Thoracic aorta (tissue), 2 donors: ENCODE results near the gene KLHDC10. TPM values are rescaled to one million over a fixed set of nuclear protein-coding genes. Genes with fewer than 3 reads are reported as not detected.

Experiments
- ATAC-seq: fragments of 150-250 bp; one replicate; pipeline ENCODE4 v1.8.0; 2017; ENCODE audit warnings: low read depth; ENCODE audit not compliant: insufficient number of reproducible peaks, low FRiP score
- DNase-seq: peaks from one replicate; pipeline ENCODE4 v3.0.0-alpha.2; 2020; ENCODE audit warnings: low spot score
- H3K27ac ChIP-seq, 2 donors: fragments of 200-600 bp; sonication (generic); 1 replicate in 1 of 2; 2 replicates in 1 of 2; pipeline ENCODE4 v1.5.1; 2016; ENCODE audit warnings: mild to moderate bottlenecking in 2 of 2, moderate library complexity in 2 of 2
- H3K27me3 ChIP-seq: fragments of 200-600 bp; sonication (generic); replicated peaks from 2 replicates; pipeline ENCODE4 v1.6.0; 2016; ENCODE audit warnings: mild to moderate bottlenecking; ENCODE audit not compliant: insufficient read depth
- H3K36me3 ChIP-seq: fragments of 200-600 bp; sonication (generic); one replicate; pipeline ENCODE4 v1.5.1; 2016
- H3K4me1 ChIP-seq, 2 donors: fragments of 200-600 bp; sonication (generic); 1 replicate in 1 of 2; 2 replicates in 1 of 2; pipeline versions ENCODE4 v1.5.1 to v1.6.0; 2016; ENCODE audit warnings: low read depth in 2 of 2, mild to moderate bottlenecking in 1 of 2; ENCODE audit not compliant: control insufficient read depth in 1 of 2
- H3K4me3 ChIP-seq: fragments of 200-600 bp; sonication (generic); 2 replicates; pipeline ENCODE4 v1.5.1; 2016; ENCODE audit warnings: mild to moderate bottlenecking
- H3K9me3 ChIP-seq: fragments of 200-600 bp; sonication (generic); 2 replicates; pipeline ENCODE4 v1.5.1; 2016
- total RNA-seq, 2 donors: library from RNA; depleted of rRNA; stranded (reverse); fragments of >200 nt; gene quantifications; one replicate each; pipeline versions ENCODE4 v1.1.0 to v1.2.3, GENCODE V29; 2016
- TF ChIP-seq, protein P1 (sequence below): fragments of 200-600 bp; sonication (generic); IDR thresholded peaks from one replicate; pipeline ENCODE4 v1.5.1; 2019; ENCODE audit warnings: antibody characterized with exemption

Gene KLHDC10
- total RNA-seq, 2 donors from 2014 or later: 24.3 to 26.7 TPM

DNA sequence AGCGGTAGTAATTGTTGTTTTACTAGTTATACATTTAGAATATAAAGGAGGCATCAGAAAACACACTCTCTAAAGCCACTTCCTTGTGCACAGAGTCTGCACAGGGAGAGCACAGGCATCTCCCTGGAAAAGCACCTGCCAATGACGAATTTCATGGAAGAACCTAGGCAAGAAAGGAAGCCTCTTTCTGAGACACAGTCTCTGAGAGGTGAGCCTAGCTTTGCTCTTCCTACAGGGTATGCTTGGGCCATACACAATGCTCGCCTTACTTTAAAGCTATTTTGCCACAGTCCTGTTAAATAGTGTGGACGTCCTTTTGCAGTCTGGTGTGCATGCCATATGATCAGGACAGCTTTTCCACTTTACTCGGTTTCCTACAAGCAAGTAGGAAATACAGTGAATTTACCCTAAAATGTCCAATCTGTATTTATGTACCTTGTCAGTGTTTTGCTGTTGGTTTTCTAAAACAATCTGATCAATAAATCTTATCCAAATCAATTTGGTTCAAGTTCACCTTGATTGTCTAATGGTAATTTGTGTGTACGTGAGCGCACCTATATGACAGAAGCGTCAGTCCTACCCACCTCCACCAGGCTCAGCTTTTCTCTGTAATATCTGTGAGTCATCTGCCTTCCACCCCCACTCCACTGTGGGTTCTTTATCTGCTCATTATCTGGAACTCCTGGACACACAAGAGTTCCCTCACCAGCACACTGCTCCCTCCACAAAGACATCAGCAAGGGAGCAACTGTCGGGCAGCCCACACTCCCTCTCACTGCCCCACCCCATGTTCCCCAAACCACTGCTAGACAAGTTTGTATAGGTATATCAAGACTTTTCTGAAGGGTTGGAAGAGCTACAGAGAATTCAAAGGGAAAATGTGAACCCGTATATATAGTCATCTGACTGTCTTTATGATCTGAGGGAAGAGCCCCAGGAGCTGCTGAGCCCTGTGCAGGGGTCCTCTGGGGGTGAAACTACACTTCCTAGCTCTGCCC lies 65.2 kb downstream of the KLHDC10 start:
- peaks cover 0 to 6% of the 10 kb centered on the region in 2 donors for H3K4me1 ChIP-seq
- H3K27me3 ChIP-seq: no peaks in the 10 kb centered on the region
- no peak overlapping the region for H3K27ac ChIP-seq
- H3K9me3 ChIP-seq: no peaks in the 10 kb centered on the region
- TF ChIP-seq, protein P1, sequence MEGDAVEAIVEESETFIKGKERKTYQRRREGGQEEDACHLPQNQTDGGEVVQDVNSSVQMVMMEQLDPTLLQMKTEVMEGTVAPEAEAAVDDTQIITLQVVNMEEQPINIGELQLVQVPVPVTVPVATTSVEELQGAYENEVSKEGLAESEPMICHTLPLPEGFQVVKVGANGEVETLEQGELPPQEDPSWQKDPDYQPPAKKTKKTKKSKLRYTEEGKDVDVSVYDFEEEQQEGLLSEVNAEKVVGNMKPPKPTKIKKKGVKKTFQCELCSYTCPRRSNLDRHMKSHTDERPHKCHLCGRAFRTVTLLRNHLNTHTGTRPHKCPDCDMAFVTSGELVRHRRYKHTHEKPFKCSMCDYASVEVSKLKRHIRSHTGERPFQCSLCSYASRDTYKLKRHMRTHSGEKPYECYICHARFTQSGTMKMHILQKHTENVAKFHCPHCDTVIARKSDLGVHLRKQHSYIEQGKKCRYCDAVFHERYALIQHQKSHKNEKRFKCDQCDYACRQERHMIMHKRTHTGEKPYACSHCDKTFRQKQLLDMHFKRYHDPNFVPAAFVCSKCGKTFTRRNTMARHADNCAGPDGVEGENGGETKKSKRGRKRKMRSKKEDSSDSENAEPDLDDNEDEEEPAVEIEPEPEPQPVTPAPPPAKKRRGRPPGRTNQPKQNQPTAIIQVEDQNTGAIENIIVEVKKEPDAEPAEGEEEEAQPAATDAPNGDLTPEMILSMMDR: no peak
- ATAC-seq (no peak), DNase-seq (no peak)
- H3K36me3 ChIP-seq: peaks cover 24% of the 10 kb centered on the region
- H3K4me3 ChIP-seq: no peak overlapping the region

DNA sequence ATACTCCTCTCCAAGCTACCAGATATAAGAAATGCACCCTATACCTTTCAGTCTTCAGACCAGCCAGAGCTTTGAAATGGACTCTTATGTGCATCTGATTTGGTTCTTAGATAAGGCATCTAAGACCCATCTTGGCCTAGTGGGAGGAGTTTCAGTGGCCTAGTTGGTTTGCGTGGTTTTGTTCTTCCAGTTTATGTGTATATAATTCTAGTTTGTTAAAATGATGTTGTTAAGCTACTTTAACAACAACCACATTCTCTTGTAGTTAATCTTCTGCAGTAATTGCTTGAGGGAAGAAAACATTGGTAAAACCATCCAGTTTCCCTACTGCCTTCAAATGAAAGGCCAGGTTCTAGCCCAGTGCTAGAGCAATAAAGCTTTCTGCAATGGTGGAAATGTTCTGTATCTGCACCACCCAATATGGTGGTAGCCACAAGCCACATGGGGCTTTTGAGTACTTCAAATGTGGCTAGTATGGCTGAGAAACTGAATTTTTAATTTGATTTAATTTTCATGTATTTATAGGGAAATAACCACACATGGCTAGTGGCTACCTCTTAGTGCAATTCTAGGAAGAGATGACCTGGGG lies 66.3 kb downstream of the KLHDC10 start:
- Histone ChIP-seq H3K9me3 (no peaks in the 10 kb centered on the region), H3K27ac (no peak overlapping the region), H3K36me3 (peaks cover 16% of the 10 kb centered on the region), H3K27me3 (no peaks in the 10 kb centered on the region), H3K4me3 (no peak overlapping the region), H3K4me1 (peaks cover 0 to 13% of the 10 kb centered on the region in 2 donors)
- TF ChIP-seq, protein P1: no peak
- no peak for ATAC-seq
- DNase-seq: no peak

DNA sequence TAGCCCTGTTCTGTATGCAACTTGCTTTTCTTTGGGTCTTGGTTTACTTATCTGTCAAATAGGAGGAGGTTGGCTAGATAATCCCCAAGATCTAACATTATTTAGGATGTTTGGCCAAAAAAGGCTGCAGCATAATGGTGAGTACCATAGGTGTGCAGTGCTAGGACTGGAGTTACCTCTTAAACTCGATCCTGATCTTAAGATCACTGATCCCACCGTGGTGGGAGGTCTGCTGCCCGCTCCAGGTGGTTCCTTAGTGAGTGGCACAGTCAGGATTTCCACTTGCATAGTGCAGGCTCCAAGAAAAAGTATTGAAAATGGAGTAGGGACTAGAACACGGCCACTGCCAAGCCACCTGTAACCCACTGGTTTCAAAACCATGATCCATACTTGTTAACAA lies 66.9 kb downstream of the KLHDC10 start:
- no peak for ATAC-seq
- Histone ChIP-seq H3K27me3 (no peaks in the 10 kb centered on the region), H3K4me1 (peaks cover 0 to 19% of the 10 kb centered on the region in 2 donors), H3K9me3 (no peaks in the 10 kb centered on the region), H3K36me3 (peaks cover 11% of the 10 kb centered on the region), H3K27ac (no peak overlapping the region), H3K4me3 (no peak overlapping the region)
- TF ChIP-seq, protein P1: no peak
- no peak for DNase-seq

DNA sequence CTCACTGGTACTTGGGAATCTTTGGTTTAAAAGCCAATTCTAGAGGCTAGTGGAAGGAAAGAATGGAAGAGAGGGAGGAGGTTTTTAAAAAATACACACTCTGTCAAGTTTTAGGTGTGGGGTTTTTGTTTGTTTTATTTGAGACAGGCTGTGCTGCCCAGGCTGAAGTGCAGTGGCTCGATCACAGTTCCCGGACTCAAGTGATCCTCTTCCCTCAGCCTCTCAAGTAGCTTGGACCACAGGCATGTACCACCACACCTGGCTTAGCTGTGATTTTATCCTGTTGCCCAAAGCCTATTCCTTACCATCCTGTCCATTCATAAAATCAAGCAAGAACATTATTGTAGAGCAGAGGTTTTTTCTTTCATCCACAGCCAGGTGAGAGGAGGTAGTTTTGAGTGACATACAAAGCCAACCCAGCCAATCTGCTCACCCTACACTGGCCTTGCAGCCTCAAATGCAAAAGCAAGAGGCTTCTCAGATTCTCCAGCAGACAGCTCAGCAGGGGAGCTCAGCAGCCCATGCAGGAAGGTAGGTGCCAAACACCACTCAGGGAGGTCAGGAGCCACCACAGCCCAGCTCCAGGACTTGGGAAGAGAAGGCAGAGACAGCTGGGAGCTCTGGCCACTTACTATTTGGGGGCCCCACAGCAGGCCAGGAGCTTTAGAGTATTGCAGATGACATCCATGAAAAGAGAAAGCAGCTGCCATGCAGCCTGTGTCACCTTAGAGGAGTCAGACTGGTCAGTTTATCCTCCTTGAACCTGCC lies 69.0 kb downstream of the KLHDC10 start:
- Histone ChIP-seq H3K27ac (no peak overlapping the region), H3K36me3 (peaks cover 8% of the 10 kb centered on the region), H3K9me3 (no peaks in the 10 kb centered on the region), H3K27me3 (no peaks in the 10 kb centered on the region), H3K4me1 (peaks cover 0 to 21% of the 10 kb centered on the region in 2 donors), H3K4me3 (no peak overlapping the region)
- no peak for ATAC-seq
- TF ChIP-seq, protein P1: no peak
- no peak for DNase-seq
